Thyroid gland (tissue), 4 donors: ENCODE measurements around the gene ARHGEF16.

Experiments used
- CTCF ChIP-seq, 6 experiments: fragments of 200-600 bp in 3 of 6; fragments of 450-650 bp in 3 of 6; sonication (generic) in 3 of 6; IDR thresholded peaks; one replicate each; pipeline ENCODE4 v1.5.1; 2016 to 2019; ENCODE audit warnings: antibody characterized with exemption in 6 of 6, mild to moderate bottlenecking in 2 of 6, inconsistent platforms in 1 of 6, moderate library complexity in 1 of 6
- POLR2A ChIP-seq, 2 donors: fragments of 450-650 bp; IDR thresholded peaks; one replicate each; pipeline ENCODE4 v1.6.1; 2017; ENCODE audit warnings: antibody characterized with exemption in 2 of 2, mild to moderate bottlenecking in 2 of 2, moderate library complexity in 1 of 2

- TF ChIP-seq CTCF (IDR thresholded peaks at IDR 0.05) (no peak), POLR2A (IDR thresholded peaks at IDR 0.05) (no peak)
Measured at GRCh38 chr1:3472906-3473305, 18.4 kb downstream of the ARHGEF16 start.
